Ovary (tissue), 3 donors: Measurements from ENCODE around the gene COPS6.

Experiments
- EP300 ChIP-seq: sonication (generic); formaldehyde crosslinking; IDR thresholded peaks from one replicate; pipeline ENCODE4 v1.6.1; 2017; ENCODE audit warnings: antibody characterized with exemption
- TF ChIP-seq, protein P1 (sequence below), 3 donors: fragments of 450-650 bp in 2 of 3; fragments of 200-600 bp in 1 of 3; IDR thresholded peaks; one replicate each; pipeline versions ENCODE4 v1.5.1 to v1.8.0; 2016 to 2022; ENCODE audit warnings: antibody characterized with exemption in 3 of 3, mild to moderate bottlenecking in 1 of 3
- donor health status: DM: no; HTN: no; CAD: no.

DNA sequence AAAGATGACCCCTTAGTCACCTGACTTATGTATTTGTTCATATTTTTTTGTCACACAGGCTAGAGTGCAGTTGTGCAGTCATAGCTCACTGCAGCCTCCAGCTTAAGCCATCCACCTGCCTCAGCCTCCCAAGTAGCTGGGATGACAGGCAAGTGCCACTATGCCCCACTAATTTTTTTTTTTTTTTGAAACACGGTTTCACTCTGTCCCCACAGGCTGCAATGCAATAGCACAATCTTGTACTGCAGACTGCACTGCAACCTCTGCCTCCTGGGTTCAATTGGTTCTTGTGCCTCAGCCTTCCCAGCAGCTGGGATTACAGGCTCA lies 39.8 kb downstream of the COPS6 start:
- TF ChIP-seq, protein P1, sequence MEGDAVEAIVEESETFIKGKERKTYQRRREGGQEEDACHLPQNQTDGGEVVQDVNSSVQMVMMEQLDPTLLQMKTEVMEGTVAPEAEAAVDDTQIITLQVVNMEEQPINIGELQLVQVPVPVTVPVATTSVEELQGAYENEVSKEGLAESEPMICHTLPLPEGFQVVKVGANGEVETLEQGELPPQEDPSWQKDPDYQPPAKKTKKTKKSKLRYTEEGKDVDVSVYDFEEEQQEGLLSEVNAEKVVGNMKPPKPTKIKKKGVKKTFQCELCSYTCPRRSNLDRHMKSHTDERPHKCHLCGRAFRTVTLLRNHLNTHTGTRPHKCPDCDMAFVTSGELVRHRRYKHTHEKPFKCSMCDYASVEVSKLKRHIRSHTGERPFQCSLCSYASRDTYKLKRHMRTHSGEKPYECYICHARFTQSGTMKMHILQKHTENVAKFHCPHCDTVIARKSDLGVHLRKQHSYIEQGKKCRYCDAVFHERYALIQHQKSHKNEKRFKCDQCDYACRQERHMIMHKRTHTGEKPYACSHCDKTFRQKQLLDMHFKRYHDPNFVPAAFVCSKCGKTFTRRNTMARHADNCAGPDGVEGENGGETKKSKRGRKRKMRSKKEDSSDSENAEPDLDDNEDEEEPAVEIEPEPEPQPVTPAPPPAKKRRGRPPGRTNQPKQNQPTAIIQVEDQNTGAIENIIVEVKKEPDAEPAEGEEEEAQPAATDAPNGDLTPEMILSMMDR (IDR thresholded peaks at IDR 0.05), result no peak
- no peak for TF ChIP-seq EP300
